HepG2 (cell line): ENCODE measurements around the gene ERMARD. TPM values are rescaled to one million over a fixed set of nuclear protein-coding genes. Genes with fewer than 3 reads are reported as not detected.

Experiments used
- CCDC6 ChIP-seq: sonication (generic); formaldehyde crosslinking; IDR thresholded peaks from 2 replicates; pipeline ENCODE4 v1.8.1; 2022; ENCODE audit warnings: mild to moderate bottlenecking, missing genetic modification reagents, moderate library complexity
- CEBPG ChIP-seq: IDR thresholded peaks from 2 replicates; pipeline ENCODE4 v1.6.1; 2016
- CHCHD3 ChIP-seq: sonication (generic); formaldehyde crosslinking; IDR thresholded peaks from 2 replicates; pipeline ENCODE4 v1.8.0; 2022; ENCODE audit warnings: mild to moderate bottlenecking, missing genetic modification reagents, moderate library complexity
- GTF2F1 ChIP-seq: fragments of 150-350 bp; IDR thresholded peaks from 2 replicates; pipeline ENCODE4 v1.6.1; 2014; ENCODE audit warnings: low read length
- HOXA9 ChIP-seq: sonication (generic); formaldehyde crosslinking; IDR thresholded peaks from 2 replicates; pipeline ENCODE4 v1.8.1; 2022; ENCODE audit warnings: missing genetic modification reagents, mild to moderate bottlenecking, moderate library complexity, borderline replicate concordance
- KLF9 ChIP-seq: IDR thresholded peaks from 2 replicates; pipeline ENCODE4 v1.6.1; 2016; ENCODE audit warnings: low read depth
- MIER2 ChIP-seq: IDR thresholded peaks from 2 replicates; pipeline ENCODE4 v1.6.1; 2016; ENCODE audit warnings: missing biosample characterization, missing genetic modification reagents
- NR2F2 ChIP-seq: IDR thresholded peaks from 2 replicates; pipeline ENCODE4 v1.6.1; 2012; ENCODE audit warnings: low read depth, inconsistent platforms, borderline replicate concordance
- STAG1 ChIP-seq: sonication (generic); formaldehyde crosslinking; IDR thresholded peaks from 2 replicates; pipeline ENCODE4 v1.4.0; 2020; ENCODE audit warnings: missing genetic modification reagents
- ZBTB10 ChIP-seq: sonication (generic); formaldehyde crosslinking; IDR thresholded peaks from 2 replicates; pipeline ENCODE4 v1.4.0; 2020; ENCODE audit warnings: missing genetic modification reagents, borderline replicate concordance
- ZFAT ChIP-seq: sonication (generic); formaldehyde crosslinking; conservative IDR thresholded peaks from 2 replicates; pipeline ENCODE4 v1.8.1; 2023; ENCODE audit warnings: missing genetic modification reagents, inconsistent platforms
- ZHX1 ChIP-seq: sonication (generic); formaldehyde crosslinking; IDR thresholded peaks from 2 replicates; pipeline ENCODE4 v1.8.1; 2022; ENCODE audit warnings: low read depth, mild to moderate bottlenecking, missing genetic modification reagents
- ZNF30 ChIP-seq: sonication (generic); formaldehyde crosslinking; IDR thresholded peaks from 2 replicates; pipeline ENCODE4 v1.5.0; 2020; ENCODE audit warnings: mild to moderate bottlenecking, missing genetic modification reagents
- ZNF33B ChIP-seq: sonication (generic); formaldehyde crosslinking; IDR thresholded peaks from 2 replicates; pipeline ENCODE4 v1.5.1; 2020; ENCODE audit warnings: mild to moderate bottlenecking, missing genetic modification reagents
- ZNF354B ChIP-seq: sonication (generic); formaldehyde crosslinking; IDR thresholded peaks from 2 replicates; pipeline ENCODE4 v1.8.0; 2022; ENCODE audit warnings: mild to moderate bottlenecking, missing genetic modification reagents
- ZNF496 ChIP-seq: sonication (generic); formaldehyde crosslinking; IDR thresholded peaks from 2 replicates; pipeline ENCODE4 v1.8.1; 2023; ENCODE audit warnings: mild to moderate bottlenecking, moderate library complexity, missing genetic modification reagents; ENCODE audit not compliant: insufficient replicate concordance
- ZNF557 ChIP-seq: sonication (generic); formaldehyde crosslinking; IDR thresholded peaks from 2 replicates; pipeline ENCODE4 v1.4.0; 2020; ENCODE audit warnings: missing genetic modification reagents
- ZNF619 ChIP-seq: sonication (generic); formaldehyde crosslinking; IDR thresholded peaks from 2 replicates; pipeline ENCODE4 v1.4.0; 2020; ENCODE audit warnings: mild to moderate bottlenecking, missing genetic modification reagents
- ZNF724P ChIP-seq: sonication (generic); formaldehyde crosslinking; IDR thresholded peaks from 2 replicates; pipeline ENCODE4 v1.8.0; 2022; ENCODE audit warnings: missing genetic modification reagents, borderline replicate concordance
- ZNF775 ChIP-seq: sonication (generic); formaldehyde crosslinking; IDR thresholded peaks from 2 replicates; pipeline ENCODE4 v1.4.0; 2020; ENCODE audit warnings: missing genetic modification reagents, mild to moderate bottlenecking, moderate library complexity, borderline replicate concordance
- polyA plus RNA-seq, 8 experiments: library from polyadenylated mRNA; depleted of rRNA in 3 of 8; stranded (reverse) in 7 of 8; unstranded in 1 of 8; fragments of >200 nt; fragmentation: Illumina TruSeq in 4 of 8; extraction: Trizol in 4 of 8; gene quantifications; 2 replicates each; pipeline versions ENCODE4 v1.2.1 to v1.2.3, GENCODE V29; 2011 to 2016; ENCODE audit warnings: low read depth in 4 of 8, missing spikeins in 1 of 8, mixed read lengths in 1 of 8; ENCODE audit not compliant: insufficient read depth in 1 of 8
- total RNA-seq, 5 experiments: library from RNA; depleted of rRNA; stranded (reverse); fragments of >200 nt; fragmentation: Illumina TruSeq; extraction: Trizol; gene quantifications; 2 replicates each; pipeline ENCODE4 v1.2.3, GENCODE V29; 2016; ENCODE audit warnings: low read depth in 1 of 5
- TF ChIP-seq, protein P1 (sequence below): sonication (generic); formaldehyde crosslinking; IDR thresholded peaks from 2 replicates; pipeline ENCODE4 v1.8.1; 2023; ENCODE audit warnings: mild to moderate bottlenecking, missing genetic modification reagents
- TF ChIP-seq, protein P2 (sequence below): IDR thresholded peaks from 2 replicates; pipeline ENCODE4 v1.6.1; 2016

The ERMARD gene
- total and polyA plus RNA-seq, 2 of the 13 experiments (the other 11 are each of a cell fraction or from before 2014, with no cell fraction given): 8.8 to 10.7 TPM

DNA sequence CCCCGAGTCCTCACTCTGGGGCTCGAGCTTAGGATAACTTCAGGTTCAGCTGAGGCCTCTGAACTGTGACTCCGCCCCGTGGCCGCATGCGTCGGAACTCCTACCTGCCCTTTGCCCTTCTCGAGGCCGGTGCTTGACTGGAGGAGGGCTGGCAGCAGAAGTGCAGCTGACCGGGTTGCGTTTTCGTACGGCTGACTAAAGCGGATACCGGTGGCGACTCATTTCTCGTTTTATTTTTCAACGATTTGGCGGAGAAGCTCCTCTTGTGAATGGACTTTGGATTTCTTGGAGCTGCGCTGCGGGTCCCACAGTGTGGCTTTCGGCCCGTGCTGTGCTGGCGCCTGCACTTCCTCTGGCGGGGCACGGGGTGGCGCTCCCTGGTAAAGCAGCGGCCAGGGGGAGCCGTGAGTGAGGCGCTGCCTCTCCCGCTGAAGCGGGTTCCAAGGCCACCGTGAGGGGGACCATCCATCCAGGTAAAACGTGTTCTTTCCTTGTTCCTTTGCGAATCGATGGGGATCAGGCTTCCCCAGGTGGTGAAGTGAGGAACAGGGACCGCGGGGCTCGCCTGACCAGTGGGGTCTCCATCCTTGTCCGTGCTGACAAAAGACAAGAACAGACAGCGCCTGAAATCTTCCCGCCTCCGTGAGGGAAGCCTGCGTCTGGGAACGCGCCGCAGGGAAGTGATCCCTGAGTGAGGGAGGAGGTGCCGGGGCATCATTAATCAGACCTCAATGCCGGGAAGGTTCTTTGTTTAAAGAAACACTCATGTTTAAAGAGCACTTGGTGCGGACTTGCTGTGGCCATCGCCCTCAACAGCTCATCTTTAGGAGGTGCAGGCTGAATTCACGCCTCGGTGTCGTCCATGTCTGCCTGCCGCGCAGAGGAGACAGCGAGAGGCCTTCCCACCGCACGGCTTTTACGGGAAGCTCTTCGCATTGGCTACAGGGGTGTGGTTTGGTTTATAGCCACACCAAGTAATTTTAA lies 38.8 kb downstream of the ERMARD start (continued):
- TF ChIP-seq STAG1 (CRISPR knock-in tag) (peak; percentile 96), ZHX1 (0 out of 2 replicates have a peak, but pooled peaks have one; percentile 37), ZNF354B (CRISPR knock-in tag) (no peak), ZNF30 (CRISPR knock-in tag) (no peak), KLF9 (CRISPR knock-in tag) (no peak), CCDC6 (peak; percentile 27; the same call in 1 of the 2 replicates), GTF2F1 (no peak), MIER2 (CRISPR knock-in tag) (peak; percentile 11; the same call in 1 of the 2 replicates), CEBPG (no peak), ZNF557 (CRISPR knock-in tag) (peak; percentile 81; the same call in 1 of the 2 replicates), HOXA9 (CRISPR knock-in tag) (peak; percentile 62; the same call in 1 of the 2 replicates), ZNF619 (CRISPR knock-in tag) (peak; percentile 89; the same call in 1 of the 2 replicates), CHCHD3 (peak; percentile 87; the same call in 1 of the 2 replicates), ZNF33B (CRISPR knock-in tag) (peak; percentile 42; the same call in 1 of the 2 replicates), ZFAT (no peak), ZNF496 (CRISPR knock-in tag) (no peak), NR2F2 (peak; percentile 72; the same call in 1 of the 2 replicates), ZNF775 (CRISPR knock-in tag) (0 out of 2 replicates have a peak, but pooled peaks have one; percentile 81), ZNF724P (peak; percentile 92), ZBTB10 (CRISPR knock-in tag) (no peak)
- TF ChIP-seq, protein P1, sequence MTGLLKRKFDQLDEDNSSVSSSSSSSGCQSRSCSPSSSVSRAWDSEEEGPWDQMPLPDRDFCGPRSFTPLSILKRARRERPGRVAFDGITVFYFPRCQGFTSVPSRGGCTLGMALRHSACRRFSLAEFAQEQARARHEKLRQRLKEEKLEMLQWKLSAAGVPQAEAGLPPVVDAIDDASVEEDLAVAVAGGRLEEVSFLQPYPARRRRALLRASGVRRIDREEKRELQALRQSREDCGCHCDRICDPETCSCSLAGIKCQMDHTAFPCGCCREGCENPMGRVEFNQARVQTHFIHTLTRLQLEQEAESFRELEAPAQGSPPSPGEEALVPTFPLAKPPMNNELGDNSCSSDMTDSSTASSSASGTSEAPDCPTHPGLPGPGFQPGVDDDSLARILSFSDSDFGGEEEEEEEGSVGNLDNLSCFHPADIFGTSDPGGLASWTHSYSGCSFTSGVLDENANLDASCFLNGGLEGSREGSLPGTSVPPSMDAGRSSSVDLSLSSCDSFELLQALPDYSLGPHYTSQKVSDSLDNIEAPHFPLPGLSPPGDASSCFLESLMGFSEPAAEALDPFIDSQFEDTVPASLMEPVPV: peak; percentile 54; the same call in 1 of the 2 replicates
- TF ChIP-seq, protein P2, sequence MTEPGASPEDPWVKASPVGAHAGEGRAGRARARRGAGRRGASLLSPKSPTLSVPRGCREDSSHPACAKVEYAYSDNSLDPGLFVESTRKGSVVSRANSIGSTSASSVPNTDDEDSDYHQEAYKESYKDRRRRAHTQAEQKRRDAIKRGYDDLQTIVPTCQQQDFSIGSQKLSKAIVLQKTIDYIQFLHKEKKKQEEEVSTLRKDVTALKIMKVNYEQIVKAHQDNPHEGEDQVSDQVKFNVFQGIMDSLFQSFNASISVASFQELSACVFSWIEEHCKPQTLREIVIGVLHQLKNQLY (CRISPR knock-in tag): no peak; the same call in 1 of the 2 replicates
